ENCODE results near the gene CDK13.

The CDK13 gene

DNA sequence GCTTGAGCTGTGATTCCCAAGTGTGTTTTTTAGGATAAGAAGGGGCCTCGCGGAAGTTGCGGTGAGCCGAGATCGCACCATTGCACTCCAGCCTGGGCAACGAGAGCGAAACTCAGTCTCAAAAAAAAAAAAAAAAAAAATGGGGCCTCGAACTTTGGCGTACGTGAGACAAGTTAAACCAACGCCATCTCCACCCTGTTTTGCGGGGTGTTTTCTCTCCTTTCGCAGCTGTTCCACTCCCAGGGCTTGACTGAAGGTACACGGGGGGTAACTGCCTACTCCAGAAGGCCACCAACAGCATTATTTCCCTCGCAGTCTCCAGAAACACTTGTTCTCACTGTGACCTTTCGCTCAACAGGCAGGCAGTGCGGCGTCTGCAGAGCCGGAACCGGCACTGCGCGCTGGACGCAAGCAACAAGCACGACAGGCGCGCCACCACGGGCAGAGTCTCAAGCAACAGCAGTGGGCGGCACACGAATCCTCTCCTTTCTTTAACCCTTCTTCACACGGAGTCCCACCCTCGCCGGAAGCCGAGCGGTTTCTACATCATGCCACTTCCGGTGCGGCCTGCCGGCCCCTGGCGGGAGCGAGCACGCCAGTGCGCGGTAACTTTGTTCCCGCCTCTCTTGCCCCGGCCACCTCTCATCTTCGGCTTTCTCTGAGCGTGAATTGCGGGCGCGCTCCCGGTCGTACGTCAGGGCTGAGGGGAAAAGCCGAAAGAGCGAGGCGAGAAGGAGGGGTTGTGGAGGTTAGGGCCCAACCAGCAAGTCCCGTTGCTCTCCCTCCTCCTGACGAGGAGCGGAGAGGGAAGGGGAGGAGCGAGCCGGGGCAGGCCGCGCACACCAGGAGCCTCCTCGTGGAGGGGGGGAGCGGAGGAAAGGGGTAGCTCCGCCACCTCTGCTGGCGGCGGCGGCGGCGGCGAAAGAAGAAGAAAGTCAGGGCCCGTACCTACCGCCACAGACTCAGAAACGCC, 814 bp upstream of the CDK13 start:
- in situ Hi-C loops (cut with MboI; ENCODE audit: low sequenced_read_pairs) = no loop called here

DNA sequence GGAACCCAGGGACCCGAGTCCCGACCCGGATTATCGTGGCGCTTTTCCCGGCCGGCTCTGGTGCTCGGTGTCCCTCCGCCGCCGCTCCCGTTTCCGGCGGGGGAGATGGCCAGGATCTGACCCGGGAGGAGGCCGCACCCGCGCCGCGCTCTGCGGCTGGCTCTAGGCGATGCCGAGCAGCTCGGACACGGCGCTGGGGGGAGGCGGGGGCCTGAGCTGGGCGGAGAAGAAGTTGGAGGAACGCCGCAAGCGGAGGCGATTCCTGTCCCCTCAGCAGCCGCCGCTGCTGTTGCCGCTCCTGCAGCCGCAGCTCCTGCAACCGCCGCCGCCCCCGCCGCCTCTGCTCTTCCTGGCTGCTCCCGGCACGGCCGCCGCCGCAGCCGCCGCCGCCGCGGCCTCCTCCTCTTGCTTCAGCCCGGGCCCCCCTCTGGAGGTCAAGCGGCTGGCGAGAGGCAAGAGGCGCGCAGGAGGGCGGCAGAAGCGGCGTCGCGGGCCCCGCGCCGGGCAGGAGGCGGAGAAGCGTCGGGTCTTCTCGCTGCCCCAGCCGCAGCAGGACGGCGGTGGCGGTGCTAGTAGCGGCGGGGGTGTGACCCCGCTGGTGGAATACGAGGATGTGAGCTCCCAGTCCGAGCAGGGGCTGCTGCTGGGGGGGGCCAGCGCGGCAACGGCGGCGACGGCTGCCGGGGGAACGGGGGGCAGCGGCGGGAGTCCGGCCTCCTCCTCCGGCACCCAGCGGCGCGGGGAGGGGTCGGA, 593 bp downstream of the CDK13 start:
- in situ Hi-C loops (cut with MboI; ENCODE audit: low sequenced_read_pairs) = no loop called here

DNA sequence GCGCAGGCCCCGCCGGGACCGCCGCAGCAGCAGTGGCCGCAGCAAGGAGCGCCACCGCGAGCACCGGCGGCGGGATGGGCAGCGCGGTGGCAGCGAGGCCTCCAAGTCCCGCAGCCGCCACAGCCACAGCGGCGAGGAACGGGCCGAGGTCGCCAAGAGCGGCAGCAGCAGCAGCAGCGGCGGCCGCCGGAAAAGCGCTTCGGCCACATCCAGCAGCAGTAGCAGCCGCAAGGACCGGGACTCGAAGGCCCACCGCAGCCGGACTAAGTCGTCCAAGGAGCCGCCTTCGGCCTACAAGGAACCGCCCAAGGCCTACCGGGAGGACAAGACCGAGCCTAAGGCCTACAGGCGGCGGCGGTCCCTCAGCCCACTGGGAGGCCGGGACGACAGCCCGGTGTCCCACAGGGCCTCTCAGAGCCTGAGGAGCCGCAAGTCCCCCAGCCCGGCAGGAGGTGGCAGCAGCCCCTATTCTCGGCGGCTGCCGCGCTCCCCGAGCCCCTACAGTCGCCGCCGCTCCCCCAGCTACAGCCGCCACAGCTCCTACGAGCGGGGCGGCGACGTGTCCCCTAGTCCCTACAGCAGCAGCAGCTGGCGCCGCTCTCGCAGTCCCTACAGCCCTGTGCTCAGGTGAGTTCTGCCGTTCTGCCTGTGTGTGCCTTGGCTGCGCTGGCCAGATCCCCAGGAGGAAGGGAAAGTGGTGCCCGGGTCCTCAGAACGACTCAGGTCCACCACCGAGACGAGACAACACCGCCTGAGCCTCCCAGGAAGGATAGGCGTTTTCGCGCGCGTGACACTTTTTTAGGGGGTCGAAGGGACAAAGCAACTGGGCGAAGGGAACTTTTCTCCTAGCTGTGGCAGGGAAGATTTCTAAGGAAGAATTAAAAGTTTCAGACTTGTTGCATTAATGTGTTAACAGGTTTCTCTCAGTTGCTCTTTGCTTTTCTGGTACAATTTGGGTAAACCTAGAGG, 1.5 kb downstream of the CDK13 start:
- in situ Hi-C loops (cut with MboI; ENCODE audit: low sequenced_read_pairs) = no loop called here

DNA sequence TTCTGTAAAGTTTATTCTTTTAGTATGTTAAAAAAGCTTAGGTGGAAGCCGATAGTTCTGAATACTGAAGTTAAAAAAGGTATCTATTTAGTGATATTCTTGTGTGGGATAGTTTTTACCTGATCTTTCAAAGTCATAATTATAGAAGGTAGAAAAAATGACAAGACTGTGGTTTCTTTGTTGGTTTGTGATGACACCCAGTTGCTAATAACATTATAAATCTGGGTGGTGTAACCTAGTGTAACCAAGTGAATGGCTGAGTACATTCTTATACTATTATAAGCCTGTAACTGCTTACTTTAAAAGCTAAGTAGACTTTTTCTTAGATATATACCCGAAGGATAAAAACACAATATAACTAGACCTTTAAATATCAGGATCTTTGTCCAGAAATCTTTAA, 2.3 kb downstream of the CDK13 start:
- in situ Hi-C loops (cut with MboI; ENCODE audit: low sequenced_read_pairs) = no loop called here

DNA sequence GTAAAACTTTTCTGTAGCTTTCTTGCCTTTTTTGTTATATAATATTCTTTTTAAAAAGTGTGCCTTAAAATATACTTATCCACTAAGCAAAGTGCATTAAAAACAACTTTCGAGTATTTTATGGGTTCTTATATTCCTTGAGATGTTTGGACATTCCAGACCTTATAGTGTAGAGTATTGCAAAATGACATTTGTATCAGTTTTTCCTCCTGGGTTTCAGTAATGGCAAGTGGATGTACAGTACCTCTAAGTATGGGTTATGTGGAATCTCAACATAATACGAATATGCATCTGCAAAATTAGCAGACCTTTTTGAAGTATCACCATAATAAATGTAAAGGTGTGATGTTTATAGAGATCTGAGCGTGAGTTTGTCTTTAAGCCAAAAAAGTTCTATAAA, 2.7 kb downstream of the CDK13 start:
- in situ Hi-C loops (cut with MboI; ENCODE audit: low sequenced_read_pairs) = no loop called here

DNA sequence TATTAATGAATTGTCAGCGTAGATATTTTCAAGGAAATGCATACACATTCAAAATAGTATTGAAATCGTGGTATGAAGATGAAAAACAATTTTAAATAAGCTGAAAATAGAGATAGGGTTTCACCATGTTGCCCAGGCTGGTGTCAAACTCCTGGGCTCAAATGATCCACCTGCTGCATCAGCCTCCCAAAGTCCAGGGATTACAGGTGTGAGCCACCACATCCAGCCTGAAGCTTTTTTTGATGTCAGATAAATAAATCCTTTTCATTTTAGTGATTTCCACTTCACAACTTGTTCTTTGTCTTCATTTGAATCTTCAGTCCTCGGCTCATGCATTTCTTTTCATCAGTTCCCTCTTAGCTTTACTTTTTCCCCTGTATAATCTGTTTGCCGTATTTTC, 4.6 kb downstream of the CDK13 start:
- in situ Hi-C loops (cut with MboI; ENCODE audit: low sequenced_read_pairs) = no loop called here

DNA sequence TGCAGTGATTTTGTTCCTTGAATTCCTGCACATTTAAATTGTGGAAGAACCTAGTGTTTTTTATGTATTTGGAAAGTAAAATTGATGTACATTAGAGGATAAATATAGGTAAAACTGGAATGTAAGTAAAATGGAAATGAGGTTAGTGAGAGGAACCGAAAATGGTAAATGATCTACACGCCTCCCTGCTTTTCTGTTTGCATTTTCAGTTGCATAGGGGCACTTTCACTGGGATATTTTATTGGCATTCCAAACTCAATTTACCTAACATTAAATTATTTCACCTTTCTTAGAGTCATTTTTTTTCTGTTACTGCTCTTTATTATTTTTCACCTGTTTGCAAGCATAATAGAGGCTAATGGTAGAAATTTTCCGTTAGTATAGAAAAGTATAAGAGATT, 8.0 kb downstream of the CDK13 start:
- in situ Hi-C loops (cut with MboI; ENCODE audit: low sequenced_read_pairs) = no loop called here

DNA sequence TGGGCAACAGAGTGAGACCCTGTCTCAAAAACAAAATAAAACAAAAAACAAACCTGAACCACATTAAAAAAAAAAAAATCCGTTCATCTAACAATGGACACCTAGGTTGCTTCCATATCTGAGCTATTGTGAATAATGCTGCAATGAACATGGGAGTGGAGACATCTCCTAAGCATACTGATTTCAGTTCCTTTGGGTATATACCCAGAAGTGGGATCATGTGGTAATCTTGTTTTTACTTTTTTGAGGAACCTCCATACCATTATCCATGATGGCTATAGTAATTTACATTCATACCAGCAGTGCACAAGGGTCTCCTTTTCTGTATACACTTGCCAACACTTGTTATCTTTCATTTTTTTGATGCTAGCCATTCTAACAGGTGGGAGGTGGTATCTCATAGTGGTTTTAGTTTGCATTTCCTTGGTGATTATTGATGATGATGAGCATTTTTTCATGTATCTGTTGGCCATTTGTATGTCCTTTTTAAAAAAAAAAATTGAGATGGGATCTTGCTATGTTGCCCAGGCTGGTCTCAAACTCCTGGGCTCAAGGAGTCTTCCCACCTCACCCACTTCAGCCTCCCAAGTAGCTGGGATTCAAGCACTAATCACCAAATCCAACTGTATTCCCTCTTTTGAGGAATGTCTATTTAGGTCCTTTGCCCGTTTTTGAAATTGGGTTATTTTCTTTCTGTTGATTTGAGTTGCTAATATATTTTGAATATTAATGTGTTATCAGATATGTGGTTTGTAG, 17.5 kb downstream of the CDK13 start:
- in situ Hi-C loops (cut with MboI; ENCODE audit: low sequenced_read_pairs) = no loop called here

DNA sequence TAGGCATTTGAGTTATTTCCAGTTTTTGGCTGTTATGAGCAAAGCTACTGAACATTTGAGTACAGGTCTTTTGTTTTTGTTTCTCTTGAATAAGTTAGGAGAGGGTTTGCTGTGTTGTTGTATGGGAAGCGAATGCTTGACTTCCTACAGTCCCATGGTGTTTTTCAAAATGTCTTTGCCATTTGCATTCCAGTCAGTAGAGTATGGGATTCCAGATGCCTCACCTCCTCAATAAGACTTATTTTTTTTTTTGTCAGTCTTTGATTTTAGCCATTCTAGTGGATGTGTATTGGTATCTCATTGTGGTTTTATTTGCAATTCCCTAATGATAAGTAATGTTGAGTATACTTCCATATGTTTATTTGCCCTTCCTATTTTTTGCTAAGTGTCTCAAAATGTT, 19.4 kb downstream of the CDK13 start:
- in situ Hi-C loops (cut with MboI; ENCODE audit: low sequenced_read_pairs) = no loop called here

DNA sequence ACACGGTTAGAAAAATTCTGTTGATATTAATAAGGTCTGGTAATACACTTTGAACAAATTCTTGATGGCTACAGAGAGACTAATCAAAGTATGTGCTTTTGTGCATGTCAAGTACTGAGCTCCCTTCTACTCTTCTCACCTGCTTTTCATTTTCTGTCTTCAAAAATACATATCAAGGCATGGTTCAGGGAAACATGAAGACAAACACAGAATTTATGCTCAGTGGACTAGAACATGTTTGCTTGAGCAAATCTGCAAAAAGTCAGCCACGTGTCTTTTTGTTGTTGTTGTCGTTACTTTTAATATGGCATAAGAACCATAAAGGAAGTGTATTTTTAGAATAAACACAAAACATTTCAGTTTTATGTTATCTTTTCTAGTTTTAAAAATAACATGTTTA, 21.9 kb downstream of the CDK13 start:
- in situ Hi-C loops (cut with MboI; ENCODE audit: low sequenced_read_pairs) = no loop called here

DNA sequence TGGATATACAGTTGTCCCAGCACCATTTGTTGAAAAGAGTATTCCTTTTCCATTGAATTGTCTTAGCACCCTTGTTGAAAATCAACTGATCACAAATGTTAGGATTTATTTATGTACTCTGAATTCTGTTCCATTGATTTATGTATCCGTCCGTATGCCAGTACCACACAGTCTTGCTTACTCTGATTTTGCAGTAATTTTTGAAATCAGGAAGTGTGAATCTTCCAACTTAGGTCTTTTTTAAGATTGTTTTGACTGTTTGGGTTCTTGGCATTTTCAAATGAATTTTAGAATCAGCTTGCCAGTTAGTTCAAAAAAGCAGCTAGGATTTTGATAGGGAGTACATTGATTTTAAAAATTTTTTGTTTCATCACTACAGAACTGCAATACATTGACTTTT, 23.7 kb downstream of the CDK13 start:
- in situ Hi-C loops (cut with MboI; ENCODE audit: low sequenced_read_pairs) = no loop called here

DNA sequence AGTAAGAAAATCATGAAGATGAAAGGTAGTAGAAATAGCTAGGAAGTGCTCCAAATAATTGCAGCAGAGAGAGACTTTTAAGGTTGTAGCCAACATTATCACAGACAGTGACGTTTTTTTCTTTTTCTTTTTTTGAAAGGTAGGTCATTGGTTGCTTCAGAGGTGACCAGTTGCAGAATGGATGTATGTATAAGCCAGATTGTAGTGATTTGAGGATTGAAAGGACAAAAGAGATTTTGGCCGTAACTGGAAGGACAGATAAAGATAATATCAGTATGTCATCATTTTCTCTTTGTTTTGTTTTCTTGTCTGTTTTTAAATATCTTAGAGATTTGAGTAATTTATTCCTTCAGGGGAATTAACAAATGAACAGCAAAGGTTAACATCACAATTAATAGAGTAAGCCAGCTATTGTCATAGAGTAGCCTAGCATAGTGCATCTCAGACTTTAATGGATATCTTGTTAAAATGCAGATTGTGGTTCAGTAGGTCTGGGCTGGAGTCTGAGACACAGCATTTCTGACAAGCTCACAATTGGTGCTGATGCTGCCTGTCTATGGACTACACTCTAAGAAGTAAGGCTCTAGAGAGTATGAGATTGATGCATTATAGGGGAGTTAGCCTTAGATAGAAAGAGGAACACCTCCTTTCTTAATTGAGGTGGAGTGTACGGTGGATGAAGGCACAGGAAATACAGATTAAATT, 28.3 kb downstream of the CDK13 start:
- in situ Hi-C loops (cut with MboI; ENCODE audit: low sequenced_read_pairs) = no loop called here

DNA sequence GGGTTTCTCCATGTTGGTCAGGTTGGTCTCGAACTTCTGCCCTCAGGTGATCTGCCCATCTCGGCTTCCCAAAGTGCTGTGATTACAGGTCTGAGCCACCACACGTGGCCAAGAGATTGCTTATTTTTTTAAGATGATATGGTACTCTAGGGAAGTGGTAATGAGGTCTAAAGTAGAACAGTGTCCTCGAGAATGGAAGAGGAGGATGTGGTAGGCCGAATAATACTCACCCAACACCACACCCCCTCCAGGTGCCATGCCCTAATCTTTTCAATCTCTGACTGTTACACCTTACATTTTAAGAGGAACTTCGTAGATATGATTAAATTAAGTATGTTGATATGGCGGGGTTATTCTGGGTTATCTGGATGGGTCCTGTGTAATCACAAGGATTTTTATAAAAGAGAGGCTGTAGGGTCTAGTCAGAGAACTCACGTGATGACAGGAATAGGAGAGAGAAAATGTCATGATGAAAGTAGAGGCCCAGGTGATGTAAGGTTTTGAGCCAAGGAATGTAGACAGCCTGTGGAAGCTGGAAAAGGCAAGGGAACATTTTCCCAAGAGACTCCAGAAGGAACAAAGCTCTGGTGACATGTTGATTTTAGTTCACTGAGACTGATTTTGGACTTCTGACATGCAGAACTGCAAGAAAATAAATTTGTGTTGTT, 29.5 kb downstream of the CDK13 start:
- in situ Hi-C loops (cut with MboI; ENCODE audit: low sequenced_read_pairs) = no loop called here

DNA sequence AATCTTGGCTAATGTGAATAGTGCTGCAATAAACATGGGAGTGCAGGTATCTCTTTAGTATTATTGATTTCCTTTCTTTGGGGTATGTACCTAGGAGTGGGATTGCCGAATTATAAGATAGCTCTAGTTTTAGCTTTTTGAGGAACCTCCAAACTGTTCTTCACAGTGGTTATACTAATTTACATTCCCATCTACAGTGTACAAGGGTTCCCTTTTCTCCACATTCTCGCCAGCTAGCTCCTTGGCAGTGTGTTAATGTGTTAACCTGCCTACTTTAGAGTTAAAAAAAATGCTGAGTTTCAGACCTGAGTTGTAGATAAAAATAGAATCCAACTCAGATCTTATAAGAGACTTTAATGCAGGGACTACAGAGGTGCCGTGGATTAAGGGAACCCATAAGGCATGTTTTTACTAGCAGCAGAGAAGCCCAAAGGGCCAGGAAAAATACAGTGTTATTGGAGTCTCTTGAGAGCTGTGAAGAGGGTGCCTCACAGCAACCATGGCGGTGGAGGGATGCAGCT, 35.4 kb downstream of the CDK13 start:
- in situ Hi-C loops (cut with MboI; ENCODE audit: low sequenced_read_pairs) = no loop called here

DNA sequence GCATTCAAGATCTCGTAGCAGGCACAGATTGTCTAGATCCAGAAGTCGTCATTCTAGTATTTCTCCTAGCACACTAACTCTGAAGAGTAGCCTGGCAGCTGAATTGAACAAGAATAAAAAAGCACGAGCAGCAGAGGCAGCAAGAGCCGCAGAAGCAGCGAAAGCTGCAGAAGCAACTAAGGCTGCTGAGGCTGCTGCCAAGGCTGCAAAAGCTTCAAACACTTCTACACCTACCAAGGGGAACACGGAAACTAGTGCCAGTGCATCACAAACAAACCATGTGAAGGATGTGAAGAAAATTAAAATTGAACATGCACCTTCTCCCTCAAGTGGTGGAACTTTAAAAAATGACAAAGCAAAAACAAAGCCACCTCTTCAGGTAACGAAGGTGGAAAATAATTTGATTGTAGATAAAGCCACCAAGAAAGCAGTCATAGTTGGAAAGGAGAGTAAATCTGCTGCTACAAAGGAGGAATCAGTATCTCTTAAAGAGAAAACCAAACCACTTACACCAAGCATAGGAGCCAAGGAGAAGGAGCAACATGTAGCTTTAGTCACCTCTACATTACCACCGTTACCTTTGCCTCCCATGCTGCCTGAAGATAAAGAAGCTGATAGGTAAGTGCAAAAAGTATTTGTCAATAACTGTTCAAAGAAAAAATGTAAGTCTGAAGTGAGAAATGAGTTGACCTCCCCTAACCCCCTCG, 37.7 kb downstream of the CDK13 start:
- in situ Hi-C loops (cut with MboI; ENCODE audit: low sequenced_read_pairs) = no loop called here

DNA sequence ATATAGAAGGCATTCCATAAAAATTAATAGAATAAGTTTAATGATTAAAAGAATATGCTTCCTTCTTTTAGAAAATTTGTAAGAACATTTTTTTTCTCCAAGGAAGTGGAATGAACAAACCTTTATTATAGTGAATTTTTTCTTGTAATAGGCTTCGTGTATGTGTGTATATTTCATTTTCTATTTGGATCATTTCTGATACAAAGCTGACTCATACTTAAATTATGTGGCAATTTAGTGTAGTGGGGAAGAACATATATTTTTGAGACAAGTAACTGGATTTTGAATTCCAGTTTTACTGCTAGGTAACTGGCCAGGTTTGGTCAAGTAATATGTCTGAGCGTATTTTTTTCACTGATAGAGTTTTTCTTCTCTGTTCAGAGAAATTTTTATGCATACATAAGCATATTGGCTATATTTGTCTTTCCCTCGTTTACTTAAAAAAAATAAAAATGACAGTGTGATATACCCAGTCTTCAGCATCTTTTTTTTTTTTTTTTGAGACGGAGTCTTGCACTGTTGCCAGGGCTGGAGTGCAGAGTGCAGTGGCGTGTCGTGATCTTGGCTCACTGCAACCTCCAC, 50.8 kb downstream of the CDK13 start:
- in situ Hi-C loops (cut with MboI; ENCODE audit: low sequenced_read_pairs) = no loop called here

DNA sequence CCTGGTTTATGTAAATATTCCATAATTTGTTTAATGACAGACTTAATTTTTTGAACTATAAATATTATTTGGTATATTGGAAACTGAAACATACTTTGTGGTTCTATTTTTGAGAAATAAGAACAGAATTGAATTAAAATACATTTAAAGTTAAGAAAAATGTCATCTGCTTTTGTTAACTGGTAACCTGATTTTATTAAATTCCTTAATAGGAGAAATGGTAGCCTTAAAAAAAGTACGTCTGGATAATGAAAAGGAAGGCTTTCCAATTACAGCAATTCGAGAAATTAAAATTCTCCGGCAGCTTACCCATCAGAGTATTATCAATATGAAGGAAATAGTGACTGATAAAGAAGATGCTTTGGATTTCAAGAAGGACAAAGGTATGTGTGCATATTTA, 51.6 kb downstream of the CDK13 start:
- in situ Hi-C loops (cut with MboI; ENCODE audit: low sequenced_read_pairs) = no loop called here

DNA sequence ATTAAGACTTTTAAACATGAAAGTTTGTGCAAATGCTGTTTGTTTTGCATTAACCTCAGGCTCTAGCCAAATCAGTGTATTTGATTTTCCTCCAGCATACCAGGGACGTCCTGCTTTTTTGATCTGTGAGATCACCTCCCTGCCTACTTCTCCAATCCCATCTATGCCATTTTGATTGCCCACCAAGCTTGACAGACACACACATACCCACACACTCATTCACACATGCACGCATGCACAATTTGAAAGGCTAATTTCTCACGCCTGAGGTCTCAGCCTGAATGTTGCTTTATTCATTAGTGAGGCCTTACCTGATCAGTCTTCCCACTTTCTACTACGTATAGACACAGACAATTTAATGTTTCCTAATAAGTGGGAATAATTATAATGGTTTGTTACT, 53.5 kb downstream of the CDK13 start:
- in situ Hi-C loops (cut with MboI; ENCODE audit: low sequenced_read_pairs) = no loop called here

Measured in HL-60/S4 (cell line).